ENCODE results near the gene PDE8B.

Gene PDE8B, protein sequence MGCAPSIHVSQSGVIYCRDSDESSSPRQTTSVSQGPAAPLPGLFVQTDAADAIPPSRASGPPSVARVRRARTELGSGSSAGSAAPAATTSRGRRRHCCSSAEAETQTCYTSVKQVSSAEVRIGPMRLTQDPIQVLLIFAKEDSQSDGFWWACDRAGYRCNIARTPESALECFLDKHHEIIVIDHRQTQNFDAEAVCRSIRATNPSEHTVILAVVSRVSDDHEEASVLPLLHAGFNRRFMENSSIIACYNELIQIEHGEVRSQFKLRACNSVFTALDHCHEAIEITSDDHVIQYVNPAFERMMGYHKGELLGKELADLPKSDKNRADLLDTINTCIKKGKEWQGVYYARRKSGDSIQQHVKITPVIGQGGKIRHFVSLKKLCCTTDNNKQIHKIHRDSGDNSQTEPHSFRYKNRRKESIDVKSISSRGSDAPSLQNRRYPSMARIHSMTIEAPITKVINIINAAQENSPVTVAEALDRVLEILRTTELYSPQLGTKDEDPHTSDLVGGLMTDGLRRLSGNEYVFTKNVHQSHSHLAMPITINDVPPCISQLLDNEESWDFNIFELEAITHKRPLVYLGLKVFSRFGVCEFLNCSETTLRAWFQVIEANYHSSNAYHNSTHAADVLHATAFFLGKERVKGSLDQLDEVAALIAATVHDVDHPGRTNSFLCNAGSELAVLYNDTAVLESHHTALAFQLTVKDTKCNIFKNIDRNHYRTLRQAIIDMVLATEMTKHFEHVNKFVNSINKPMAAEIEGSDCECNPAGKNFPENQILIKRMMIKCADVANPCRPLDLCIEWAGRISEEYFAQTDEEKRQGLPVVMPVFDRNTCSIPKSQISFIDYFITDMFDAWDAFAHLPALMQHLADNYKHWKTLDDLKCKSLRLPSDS

DNA sequence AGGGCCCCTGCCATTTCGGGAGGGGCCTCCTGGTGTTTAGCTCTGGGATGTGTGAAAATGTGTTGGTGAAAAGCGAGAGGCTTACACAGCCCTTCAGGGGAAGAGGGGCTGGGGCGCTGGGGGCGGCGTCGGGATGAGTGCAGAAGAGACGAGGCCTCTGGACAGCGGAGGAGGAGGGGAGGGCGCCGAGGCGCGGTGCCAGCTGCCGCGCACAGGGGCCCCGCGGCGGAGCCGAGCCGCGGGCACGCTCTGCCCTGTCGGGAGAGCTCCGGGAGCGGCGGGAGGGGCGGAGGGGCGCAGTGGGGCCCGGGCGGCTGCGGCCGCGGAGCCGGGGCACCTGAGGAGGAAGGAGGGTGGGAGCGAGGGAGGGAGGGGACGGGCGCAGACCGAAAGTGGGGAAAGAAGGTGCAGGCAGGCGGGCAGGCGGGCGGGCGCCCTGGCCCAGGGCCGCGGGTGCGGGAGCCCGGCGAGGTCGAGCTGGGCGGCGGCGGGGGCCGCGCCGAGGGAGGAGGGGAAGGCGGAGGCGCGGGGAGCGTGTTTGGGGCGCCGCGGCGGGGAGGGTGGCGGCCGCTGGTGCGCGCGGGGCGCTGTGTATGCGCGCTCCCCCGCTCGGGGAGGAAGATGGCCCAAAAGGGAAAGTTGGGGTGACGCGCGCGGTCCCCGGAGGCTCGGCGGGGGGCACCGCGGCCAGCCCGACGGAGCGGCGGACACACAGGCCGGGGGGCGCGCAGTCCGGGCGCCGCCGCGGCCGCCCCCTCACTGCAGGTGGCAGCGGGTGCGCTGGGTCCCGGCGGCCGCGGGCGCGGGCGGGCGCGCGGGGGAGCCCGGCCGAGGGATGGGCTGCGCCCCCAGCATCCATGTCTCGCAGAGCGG lies at the start of gene PDE8B:
Gene PDE8B, plus strand, starts transcription at position 590 of the 873 bp plus-strand sequence. Its CDS starts 246 bp downstream, at position 836.
- DNase-seq (ENCODE audit: low read depth), result no peak

DNA sequence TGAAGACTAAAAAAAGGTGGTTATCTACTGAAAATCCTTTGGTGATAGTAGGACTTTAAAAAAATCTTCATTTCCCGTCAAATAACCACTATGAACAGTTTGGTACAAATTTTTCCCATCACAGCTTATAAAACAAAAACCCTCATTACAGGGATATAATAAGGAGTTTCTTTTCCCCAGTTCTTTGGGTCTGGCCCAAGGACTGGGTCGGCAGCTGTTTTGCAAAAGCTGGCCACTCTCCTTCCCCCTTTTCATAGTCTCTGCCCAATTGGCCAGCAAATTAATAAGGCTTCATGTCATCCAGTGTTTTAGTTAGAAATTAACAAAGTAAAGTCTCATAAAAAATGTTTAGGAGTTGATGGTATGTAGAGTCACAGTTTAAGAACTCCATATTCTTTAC lies 47.0 kb upstream of the PDE8B start:
- no peak for DNase-seq (ENCODE audit: low read depth)

DNA sequence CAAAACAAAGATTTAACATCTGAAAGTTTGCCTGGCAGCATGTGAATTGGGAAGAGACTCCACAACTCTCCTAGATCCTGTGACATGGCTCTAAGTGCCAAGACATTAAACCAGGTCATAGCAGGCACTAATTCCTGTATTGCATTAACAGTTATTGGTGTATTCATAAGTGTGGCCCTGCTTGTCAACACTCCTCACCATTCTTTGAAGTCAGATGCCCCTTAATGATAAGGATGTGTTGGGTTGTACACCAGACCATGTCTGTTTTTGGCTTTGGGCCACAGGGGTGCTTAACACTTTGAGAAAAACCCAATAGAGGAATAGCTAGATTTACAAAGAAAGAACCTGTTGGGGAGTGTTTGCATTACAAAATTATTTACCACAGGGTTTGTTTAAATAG lies 43.4 kb upstream of the PDE8B start:
- DNase-seq (ENCODE audit: low read depth), result no peak

DNA sequence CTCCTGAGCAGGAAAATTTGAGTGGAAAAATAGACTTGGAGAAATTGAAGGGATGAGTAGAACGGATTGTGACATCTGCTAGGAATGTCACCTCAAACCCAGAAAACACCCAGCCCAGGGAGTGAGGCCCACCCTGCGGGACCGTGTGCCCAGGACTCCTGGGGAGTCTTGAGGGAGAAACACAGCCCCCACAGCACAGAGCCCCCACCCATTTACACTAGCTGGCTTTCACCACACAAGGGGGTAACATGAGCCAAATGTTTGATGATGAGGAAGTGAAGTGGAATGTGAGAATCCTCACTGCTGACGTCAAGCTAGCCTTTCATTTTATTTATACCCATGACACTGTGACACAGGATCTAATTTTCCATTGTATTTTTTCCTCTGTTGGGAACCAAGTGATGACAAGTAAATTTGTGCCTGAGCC lies 42.8 kb upstream of the PDE8B start:
- no peak for DNase-seq (ENCODE audit: low read depth)

DNA sequence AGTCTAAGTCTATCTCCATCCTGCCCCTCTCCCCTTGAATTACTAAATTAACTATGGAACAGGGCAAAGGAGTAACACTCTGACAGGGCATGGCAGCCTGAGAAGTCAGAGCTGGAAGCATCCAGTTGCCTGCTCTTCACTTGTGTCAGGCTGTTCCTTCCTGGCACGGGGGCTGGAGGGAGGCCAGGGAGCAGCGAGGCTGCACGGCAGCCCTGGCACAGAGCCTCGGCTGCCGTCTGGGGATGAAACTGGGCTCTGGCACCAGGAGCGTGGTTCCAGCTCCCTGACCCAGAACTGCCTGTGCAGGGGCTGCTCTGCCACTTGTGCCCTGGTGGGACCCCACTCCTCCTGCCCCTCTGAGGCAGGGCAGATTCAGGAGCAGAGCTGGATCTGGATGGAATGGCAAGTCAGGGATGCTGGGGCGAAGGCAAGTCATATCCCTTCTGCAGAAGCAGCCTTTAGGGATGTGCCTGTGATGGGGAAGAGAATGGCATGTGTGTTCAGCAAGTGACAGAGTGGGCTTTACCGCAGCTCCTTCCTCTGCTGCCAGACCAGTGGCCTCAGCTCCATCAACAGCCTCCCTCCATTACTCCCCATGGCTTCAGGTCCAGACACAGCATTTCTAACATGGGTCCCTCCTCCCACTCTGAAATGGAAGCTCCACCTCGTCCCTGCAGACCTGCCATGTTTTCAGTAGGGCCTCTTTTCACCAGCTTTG lies 42.2 kb upstream of the PDE8B start:
- no peak for DNase-seq (ENCODE audit: low read depth)

DNA sequence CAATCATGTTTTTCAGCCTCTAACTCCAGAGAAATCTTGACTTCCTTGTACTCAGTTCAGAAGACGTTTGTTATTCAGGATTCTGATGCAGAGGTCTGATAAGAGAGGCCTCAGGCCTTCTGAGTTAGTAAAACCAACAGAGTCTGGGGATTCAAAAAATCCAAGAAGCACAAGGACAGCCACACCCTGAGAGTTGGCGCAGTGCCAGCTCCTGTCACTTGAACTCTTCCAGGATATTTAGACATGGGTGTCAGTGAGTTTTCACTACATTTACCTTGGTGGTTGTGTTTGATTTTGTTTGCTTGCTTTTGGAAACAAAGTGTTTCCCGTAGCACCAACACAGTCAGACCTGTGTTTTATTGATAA lies 41.6 kb upstream of the PDE8B start:
- DNase-seq (ENCODE audit: low read depth), result no peak

DNA sequence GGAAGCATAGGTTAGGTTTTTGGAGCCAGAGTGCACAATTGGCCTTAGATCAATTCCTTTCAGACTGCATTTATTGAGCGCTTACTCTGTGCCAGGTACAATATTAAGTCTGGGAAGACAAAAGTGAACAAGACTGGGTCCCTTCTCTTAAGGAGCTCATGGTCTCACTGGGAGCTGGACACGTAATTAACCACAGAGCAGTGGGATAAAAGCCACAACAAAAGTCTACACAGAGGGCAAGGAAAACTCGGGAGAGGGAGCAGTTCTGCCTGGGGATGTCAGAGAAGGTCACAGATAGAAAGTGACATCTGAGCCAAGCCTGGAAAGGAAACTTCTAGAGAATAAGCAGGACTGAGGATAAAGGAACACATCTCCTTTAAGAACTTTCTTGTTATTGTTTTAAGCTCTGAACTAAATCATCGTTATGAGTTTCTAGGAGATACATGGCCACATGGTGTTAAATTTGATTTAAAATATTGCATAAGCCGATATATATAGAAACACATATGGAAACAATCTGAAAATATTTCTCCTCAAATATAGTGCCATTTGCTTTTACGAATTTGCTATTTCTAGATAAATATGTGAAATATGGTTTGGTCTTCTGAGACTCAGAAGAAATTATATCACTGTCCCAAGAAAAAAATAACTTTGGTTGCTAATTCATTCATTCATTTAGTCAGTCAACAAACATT lies 40.1 kb upstream of the PDE8B start:
- DNase-seq (ENCODE audit: low read depth), result no peak

DNA sequence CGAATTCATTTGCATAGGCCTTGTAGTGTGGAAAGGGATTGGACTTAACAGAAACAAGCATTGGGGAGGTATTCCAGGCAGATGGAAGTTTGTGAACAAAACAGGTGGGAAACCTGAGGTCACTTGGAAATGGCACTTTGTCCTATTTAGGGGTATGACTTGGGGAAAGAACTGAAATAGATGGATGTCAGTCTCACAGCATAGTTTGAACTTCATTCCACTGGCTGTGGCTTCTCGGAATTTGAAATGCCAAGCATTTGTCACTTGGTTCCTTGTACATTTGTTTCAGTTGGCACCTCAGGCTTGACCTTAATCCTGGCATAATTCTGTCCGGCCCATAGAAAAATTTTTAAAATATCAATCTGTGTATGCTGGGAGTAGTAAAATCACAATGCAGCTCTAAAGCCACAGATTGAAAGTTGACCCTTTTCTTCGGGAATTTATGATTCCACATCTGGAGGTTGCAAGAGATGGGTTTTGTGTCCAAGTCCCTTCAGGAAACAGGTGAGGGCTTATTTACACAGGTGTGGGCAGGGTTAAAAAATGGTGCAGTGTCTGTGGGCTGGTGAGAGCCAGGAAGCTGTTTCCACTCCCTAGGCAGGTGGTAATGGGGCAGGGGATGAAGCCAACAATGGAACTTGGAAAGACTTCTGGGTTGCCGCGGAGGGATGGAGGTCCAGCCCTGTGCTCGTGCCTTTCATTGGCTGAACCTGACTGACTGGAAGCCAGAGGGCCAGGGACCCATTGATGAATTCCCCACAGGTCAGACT lies 39.2 kb upstream of the PDE8B start:
- DNase-seq (ENCODE audit: low read depth), result no peak

DNA sequence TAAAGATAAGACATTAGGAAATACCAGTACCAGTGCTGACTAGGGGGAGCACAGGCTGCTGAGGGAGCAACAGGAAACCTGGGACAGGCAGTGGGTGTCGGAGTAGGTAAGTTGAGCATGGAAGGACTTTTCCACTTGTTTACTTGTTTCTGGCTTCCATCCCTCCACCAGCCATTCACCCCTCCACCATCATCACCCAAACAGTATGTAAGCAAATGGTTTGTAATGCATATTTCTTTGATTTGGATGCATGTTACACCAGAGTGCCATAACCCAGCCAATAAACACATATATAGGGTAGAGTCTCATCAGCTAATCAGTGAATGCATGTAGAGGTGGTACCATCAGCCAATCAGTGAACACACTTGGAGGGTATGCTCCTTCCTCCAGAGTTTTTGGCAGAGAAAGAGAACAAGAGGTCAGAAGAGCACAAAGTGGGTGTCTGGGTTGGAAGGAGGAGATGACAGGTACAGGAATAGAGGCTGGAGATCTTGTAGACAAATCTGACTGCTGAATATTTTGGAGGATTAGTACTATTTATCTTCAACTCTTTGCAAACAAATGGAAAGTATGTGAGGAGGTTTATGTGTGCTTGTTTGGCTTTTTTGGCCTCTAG lies 37.7 kb upstream of the PDE8B start:
- DNase-seq (ENCODE audit: low read depth), result no peak

DNA sequence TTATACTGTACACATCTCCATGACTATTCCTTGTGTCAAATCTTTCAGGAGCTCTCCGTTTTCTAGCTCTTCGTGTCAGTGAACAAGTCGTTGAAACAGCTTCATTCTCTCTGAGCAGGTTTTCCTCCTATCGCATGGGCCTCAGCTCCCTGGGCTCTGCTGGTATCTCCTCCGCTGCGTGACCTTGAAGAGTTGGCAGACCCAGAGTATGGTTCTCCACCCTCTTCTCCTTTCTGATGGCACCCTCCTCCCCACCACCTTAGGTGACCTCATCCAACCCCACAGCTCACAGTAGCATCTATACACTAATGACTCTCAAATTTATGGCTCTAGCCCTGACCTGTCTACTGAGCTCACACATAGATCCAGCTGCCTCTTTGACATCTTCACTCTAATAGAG lies 36.0 kb upstream of the PDE8B start:
- DNase-seq (ENCODE audit: low read depth), result no peak

DNA sequence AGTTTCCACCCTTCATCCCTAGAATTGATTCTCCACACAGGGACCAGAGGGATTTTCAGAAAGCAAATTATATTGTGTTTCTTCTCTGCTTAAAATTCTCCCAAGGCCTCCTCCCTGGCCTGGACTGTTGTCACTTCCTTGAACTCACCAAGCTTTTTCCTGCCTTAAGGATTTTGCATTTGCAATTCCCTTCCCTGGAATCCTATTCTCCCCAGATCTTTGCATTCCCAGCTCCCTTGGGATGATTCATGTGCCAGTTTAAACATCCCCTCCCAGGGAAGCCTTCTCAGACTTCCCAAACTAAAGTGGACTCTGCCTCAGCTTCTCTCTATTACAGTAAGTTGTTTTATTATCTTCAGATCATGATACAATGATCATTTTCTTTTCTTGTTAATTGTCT lies 35.2 kb upstream of the PDE8B start:
- DNase-seq (ENCODE audit: low read depth), result no peak

DNA sequence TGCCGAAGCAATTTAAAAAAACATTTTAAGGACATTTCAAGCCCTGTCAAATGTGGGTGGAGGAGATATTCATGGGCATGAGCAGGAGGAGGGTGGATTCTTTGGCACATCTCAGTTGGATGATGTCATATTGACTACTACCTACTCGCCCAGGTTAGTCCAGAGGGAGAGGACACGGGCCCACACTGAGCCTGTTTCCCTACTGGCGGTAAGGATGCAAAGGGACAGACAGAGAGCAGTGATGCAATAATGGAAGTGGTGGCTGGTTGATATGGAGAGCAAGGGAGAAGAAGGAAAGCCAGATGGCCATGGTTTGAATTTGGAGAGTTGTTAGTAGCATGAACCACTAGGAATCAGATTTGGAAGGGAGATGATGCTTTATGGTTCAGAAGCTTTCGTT lies 34.1 kb upstream of the PDE8B start:
- no peak for DNase-seq (ENCODE audit: low read depth)

DNA sequence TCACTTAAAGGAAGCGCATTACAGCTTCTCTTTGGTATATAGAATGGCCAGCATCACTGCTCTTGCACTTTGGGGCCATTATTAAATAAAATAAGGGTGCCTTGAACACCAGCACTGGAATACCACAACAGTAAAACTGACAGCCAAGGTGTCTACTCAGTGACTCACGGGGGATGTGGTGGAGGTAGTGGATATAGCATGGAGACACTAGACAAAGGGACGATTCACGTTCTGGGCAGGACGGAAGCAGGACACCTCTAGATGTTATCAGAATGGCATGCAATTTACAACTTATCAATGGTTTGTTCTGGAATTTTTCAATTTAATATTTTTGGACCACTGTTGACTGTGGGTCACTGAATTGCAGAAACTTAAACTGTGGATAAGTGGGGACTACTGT lies 32.9 kb upstream of the PDE8B start:
- no peak for DNase-seq (ENCODE audit: low read depth)

DNA sequence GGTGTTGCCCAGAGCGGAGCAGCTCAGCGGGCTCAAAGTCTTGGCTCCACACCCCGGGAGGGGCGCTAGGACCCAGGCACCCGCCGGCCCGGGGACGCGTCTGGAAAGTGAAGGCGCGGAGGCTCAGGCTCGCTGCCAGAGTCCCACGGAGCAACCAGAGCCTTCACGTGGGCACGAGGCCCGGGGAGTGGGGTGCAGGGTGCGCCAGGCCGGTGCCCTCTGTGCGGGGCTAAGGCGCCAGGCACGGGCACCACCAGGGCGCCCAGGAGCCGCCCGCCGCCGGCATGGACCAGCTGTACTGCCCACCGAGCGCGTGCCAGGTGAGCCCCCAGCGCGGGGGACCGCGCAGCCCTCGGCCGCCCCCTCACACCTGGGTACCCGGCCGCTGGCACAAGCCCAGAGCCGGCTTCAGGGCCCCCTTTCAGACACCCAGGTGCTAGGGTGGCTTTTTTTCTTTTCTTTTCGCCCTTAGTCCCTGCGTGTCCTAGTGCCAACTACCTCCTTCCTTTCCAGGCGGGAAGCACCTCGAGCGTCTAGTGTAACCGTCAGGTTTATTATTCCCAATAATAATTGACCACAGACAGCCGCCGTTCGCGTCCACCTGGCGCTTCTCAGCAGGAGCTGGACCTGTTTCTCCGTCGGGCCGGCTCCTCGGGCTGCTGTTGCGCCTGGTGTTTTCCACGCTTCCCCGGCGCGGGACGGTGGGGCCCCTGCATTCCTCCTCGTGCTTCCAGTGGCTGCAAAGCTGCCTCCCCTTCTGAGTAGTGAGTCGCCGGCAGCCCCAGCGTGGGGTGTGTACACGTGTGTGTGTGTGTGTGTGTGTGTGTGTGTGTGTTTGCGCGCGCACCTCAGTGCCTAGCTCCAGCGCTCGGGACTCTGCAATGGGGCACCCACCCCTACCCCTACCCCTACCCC lies 30.1 kb upstream of the PDE8B start:
- DNase-seq (ENCODE audit: low read depth), result no peak

DNA sequence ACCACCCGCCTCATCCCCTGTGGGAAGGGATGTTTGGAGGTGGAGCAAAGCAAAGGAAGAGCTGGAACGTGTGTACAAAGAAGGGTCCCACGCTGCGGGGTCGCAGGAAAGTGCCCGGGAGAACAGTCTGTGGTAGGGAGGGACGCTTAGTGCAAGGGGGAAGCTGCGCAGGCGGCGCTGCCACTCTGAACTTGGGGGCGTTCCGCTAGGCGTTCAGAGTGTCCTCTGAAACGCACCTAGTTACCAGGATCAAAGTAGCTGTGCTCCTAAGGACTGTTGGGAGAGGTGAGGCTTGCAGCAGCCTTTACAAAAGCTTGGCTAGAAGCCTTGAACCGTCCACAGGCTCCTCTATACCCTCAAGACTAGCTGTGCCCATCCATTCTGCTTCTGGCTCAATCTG lies 29.3 kb upstream of the PDE8B start:
- no peak for DNase-seq (ENCODE audit: low read depth)

DNA sequence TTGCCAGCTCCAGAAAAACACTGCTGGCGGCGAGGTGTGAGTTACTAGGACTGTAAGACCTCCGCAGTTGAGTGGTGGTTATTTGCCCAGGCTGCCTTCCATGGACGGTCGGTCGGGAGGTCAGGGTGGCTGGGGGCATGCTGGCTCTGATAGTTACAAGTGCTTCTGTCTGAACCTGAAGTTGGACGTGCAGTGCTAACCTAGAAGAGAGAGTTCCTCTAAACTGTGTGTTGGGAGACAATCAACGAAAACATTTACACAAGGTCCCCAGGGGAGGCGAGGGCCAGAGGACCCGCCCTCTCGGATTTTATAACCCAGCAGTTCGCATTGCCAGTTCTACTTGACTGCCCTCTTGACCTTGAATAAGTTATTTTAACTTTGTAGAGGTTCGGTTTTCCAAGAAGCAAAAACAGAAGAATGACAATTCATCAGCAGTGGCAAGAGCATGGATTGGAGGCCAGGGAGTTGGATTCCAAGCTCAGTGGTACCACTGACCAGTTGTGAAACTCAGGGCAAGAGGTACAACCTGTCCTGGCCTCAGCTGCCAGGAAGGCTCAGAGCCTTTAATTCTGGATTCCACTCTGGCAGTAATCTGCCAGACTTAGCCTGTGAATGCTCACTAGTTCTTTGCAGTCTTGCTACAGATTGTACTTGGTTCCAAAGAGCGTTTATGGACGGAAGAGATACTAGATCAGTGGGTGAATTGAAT lies 28.7 kb upstream of the PDE8B start:
- DNase-seq (ENCODE audit: low read depth), result no peak

DNA sequence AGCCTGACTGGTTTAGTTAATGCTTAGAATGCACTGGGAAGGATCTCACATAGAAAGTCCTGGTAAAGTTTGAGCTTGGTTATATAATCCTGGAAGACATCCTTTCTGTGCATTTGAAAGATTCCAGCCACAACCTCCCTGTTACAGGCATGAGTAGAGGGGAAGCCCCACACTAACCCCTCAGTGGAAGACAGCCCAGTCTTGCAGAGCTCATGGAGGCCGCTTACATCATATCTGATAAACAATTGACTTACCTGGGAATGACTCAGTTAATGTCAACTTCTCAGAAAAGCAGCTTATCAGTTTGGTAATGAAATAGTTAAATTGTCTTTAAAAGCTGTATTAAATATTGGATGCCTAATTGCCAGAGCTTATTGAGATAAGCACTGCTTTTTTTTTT lies 28.1 kb upstream of the PDE8B start:
- no peak for DNase-seq (ENCODE audit: low read depth)

Measured in stimulated activated CD8-positive, alpha-beta memory T cell treated with anti-CD3 and anti-CD28 coated beads, Interleukin-15, amount 100 ng/mL, for 1 hour (primary cell).